Measurements from ENCODE around the gene EMC8. TPM values are rescaled to one million over a fixed set of nuclear protein-coding genes. Genes with fewer than 3 reads are reported as not detected.

EMC8 gene
- total and polyA plus RNA-seq, 10 of the 15 experiments (the other 5 are each of a cell fraction or from before 2014, with no cell fraction given) = 7.8 to 62.0 (median 33.5) TPM

- TF ChIP-seq ZBTB40 (IDR thresholded peaks at IDR 0.05; ENCODE audit: borderline replicate concordance) (no peak), BCL3 (IDR thresholded peaks at IDR 0.05; ENCODE audit: borderline replicate concordance, insufficient read depth, low read depth, low read length, poor library complexity, severe bottlenecking) (no peak), ETV6 (conservative IDR thresholded peaks at IDR 0.05 in 1 of 2, IDR thresholded peaks at IDR 0.05 in 1 of 2; ENCODE audit: borderline replicate concordance in 1 of 2, low read depth in 1 of 2) (no peak), USF2 (IDR thresholded peaks at IDR 0.05; ENCODE audit: borderline replicate concordance, low read depth, low read length) (no peak), SMARCA5 (IDR thresholded peaks at IDR 0.05) (peak; percentile 9), RCOR1 (conservative IDR thresholded peaks at IDR 0.05; ENCODE audit: low read depth, low read length) (no peak), POLR2AphosphoS2 (IDR thresholded peaks at IDR 0.05; ENCODE audit: low read depth, low read length) (no peak), REST (IDR thresholded peaks at IDR 0.05; ENCODE audit: low read depth, low read length) (no peak), FOS (IDR thresholded peaks at IDR 0.05; ENCODE audit: borderline replicate concordance, extremely low read depth, insufficient read length) (no peak), MYC (IDR thresholded peaks at IDR 0.05; ENCODE audit: insufficient read depth, insufficient read length, insufficient replicate concordance, low read length, severe bottlenecking) (no peak), ZNF274 (IDR thresholded peaks at IDR 0.05; ENCODE audit: insufficient read depth, insufficient read length) (no peak), HDAC2 (IDR thresholded peaks at IDR 0.05) (no peak), GABPA (IDR thresholded peaks at IDR 0.05; ENCODE audit: low read depth) (no peak), E4F1 (IDR thresholded peaks at IDR 0.05; ENCODE audit: borderline replicate concordance, partially characterized antibody) (no peak), POLR2AphosphoS5 (IDR thresholded peaks at IDR 0.05; ENCODE audit: low read length) (no peak), CHD1 (IDR thresholded peaks at IDR 0.05; ENCODE audit: low read depth, low read length) (no peak)
These were observed 22.2 kb upstream of the EMC8 start (continued) for GRCh38 chr16:85821390-85822135.

Measured in GM12878 (cell line).